Activated CD4-positive, alpha-beta memory T cell treated with anti-CD3 and anti-CD28 coated beads, Interleukin-2, amount 10 ng/mL, durations not matched to agents 7 days and 5 days (primary cell): ENCODE measurements around the gene CD163L1. TPM values are rescaled to one million over a fixed set of nuclear protein-coding genes. Genes with fewer than 3 reads are reported as not detected.

Experiments
- CTCF ChIA-PET: fragments of 350-600 bp; sonication (Branson Sonifier 250); formaldehyde crosslinking; loops from one replicate; lab custom pipeline; 2021; ENCODE audit warnings: antibody characterized with exemption, inconsistent platforms; lab: Charles Lee
- POLR2A ChIA-PET: fragments of 350-600 bp; sonication (Branson Sonifier 250); formaldehyde crosslinking; loops from one replicate; lab custom pipeline; 2021; ENCODE audit warnings: antibody characterized with exemption; lab: Charles Lee
- DNase-seq: peaks from one replicate; pipeline ENCODE4 v3.0.0-alpha.2; 2020
- H3K27ac Mint-ChIP-seq: one replicate; pipeline ENCODE4 v1.8.0; 2021; ENCODE audit warnings: mild to moderate bottlenecking, mixed read lengths
- H3K27me3 Mint-ChIP-seq: one replicate; pipeline ENCODE4 v1.8.0; 2021; ENCODE audit warnings: mixed read lengths
- H3K36me3 Mint-ChIP-seq: one replicate; pipeline ENCODE4 v1.8.0; 2021; ENCODE audit warnings: low read depth, mixed read lengths
- H3K4me1 Mint-ChIP-seq: one replicate; pipeline ENCODE4 v1.8.0; 2021; ENCODE audit warnings: mixed read lengths
- H3K4me3 Mint-ChIP-seq: one replicate; pipeline ENCODE4 v1.8.0; 2021; ENCODE audit warnings: mild to moderate bottlenecking, mixed read lengths
- H3K9me3 Mint-ChIP-seq: one replicate; pipeline ENCODE4 v1.8.0; 2021; ENCODE audit warnings: mixed read lengths
- total RNA-seq, 2 experiments: library from RNA; stranded (reverse); gene quantifications; one replicate each; pipeline ENCODE4 v1.2.3, GENCODE V29; 2021

CD163L1 gene
- total RNA-seq, 2 experiments from 2014 or later: not detected

DNA sequence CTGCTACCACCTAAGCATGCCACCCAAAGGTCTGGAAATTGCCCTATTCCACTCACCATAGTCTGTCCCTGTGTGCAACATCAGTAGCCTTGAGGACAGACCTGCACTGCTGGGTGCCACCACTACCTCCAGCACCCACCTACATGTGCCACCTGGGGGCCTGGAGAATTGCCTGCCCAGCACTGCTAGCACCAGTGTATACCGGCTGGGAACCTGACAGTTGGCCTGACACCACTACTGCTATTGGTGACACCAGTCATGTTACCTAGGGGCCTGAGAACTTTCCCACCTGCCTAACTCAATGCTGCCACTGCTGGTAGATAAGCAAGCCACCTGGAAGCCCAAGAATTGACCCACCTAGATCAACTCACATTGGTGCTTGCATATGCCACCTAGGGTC is 60.8 kb downstream of the CD163L1 start:
- ChIA-PET POLR2A (no interaction called here), CTCF (no interaction called here)
- H3K27me3 Mint-ChIP-seq: peaks cover 4% of the 10 kb centered on the region
- no peaks in the 10 kb centered on the region for H3K36me3 Mint-ChIP-seq
- H3K4me3 Mint-ChIP-seq: no peak overlapping the region
- H3K27ac Mint-ChIP-seq: no peak overlapping the region
- no peak for DNase-seq
- no peaks in the 10 kb centered on the region for H3K9me3 Mint-ChIP-seq
- H3K4me1 Mint-ChIP-seq: no peaks in the 10 kb centered on the region

DNA sequence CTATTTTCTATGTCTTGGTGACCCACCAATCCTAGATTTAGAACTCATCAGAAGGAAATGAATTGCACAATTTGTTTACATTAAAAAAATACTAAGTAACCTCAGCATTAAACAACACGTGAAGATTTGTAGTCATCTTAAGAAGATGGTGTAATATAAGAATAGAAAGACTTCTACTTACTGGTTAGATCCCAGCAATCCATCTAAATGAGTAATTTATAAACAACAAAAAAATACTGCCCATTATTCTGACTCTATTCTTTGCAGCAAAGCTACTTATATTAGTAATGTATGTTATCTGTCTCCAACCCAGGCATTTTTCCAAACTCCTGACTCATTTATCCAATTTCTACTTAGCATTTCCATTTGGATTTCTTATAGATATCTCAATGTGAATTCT is 67.8 kb downstream of the CD163L1 start:
- Mint-ChIP-seq H3K9me3 (no peaks in the 10 kb centered on the region), H3K27ac (no peak overlapping the region), H3K4me1 (no peaks in the 10 kb centered on the region), H3K36me3 (no peaks in the 10 kb centered on the region), H3K4me3 (no peak overlapping the region), H3K27me3 (peaks cover 6% of the 10 kb centered on the region)
- CTCF ChIA-PET: no interaction called here
- DNase-seq: no peak
- POLR2A ChIA-PET: no interaction called here

DNA sequence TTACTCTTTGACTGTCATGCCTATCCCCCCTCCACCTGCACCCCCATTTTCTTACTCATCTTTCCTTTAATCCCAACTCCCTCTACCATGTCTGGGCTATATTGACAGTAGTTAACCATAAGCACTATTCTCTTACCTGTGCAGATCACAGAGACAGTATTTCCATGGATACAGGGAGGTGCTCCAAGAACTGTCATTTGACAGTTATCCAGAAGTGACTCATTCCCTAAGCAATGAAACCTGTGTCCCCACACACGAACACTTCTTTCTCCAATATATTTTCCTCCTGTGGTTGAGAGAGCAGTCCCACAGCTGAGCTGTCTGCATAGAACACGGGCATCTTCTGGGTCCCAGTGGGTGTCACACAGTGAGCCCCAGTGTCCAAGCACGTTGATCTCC is 68.8 kb downstream of the CD163L1 start:
- ChIA-PET CTCF (no interaction called here), POLR2A (no interaction called here)
- no peak for DNase-seq
- H3K4me3 Mint-ChIP-seq: no peak overlapping the region
- no peak overlapping the region for H3K27ac Mint-ChIP-seq
- H3K4me1 Mint-ChIP-seq: no peaks in the 10 kb centered on the region
- H3K27me3 Mint-ChIP-seq: peaks cover 6% of the 10 kb centered on the region
- no peaks in the 10 kb centered on the region for H3K9me3 Mint-ChIP-seq
- H3K36me3 Mint-ChIP-seq: no peaks in the 10 kb centered on the region

DNA sequence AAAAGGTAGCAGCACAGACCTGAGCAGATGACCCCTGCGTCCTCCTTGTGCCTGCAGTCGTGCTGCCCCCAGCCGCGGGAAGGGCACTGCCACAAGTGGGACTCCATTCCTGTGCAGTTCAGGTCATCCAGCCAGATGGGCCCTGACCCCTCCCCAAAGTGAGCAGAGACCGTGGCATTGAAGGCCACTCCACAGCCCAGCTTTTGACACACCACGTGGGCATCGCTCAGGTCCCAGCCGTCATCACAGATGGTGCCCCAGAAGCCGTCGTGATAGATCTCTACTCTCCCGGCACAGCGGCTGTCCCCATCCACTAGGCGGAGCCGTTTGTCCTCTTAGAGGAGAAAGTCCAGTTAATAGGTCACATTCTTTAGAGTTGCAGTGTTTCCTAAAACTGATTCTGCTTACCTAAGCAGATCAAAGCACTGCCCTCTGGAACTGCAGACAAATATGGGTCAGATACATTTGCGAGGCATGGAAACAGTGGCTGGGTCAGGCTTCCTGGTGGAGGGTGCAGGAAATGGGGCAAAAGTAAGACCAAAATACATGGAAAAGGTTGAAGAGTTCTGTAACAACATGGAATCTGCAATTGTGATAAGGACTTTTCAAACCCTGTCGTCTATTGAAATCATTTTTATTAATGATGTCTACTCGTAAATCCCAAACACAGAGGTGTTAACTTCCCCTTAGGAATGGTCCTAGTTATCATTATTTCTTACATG is 69.4 kb downstream of the CD163L1 start:
- Mint-ChIP-seq H3K36me3 (no peaks in the 10 kb centered on the region), H3K27ac (no peak overlapping the region), H3K4me1 (no peaks in the 10 kb centered on the region), H3K4me3 (no peak overlapping the region), H3K27me3 (peaks cover 6% of the 10 kb centered on the region), H3K9me3 (no peaks in the 10 kb centered on the region)
- POLR2A ChIA-PET: no interaction called here
- CTCF ChIA-PET: no interaction called here
- DNase-seq: peak; percentile 30

DNA sequence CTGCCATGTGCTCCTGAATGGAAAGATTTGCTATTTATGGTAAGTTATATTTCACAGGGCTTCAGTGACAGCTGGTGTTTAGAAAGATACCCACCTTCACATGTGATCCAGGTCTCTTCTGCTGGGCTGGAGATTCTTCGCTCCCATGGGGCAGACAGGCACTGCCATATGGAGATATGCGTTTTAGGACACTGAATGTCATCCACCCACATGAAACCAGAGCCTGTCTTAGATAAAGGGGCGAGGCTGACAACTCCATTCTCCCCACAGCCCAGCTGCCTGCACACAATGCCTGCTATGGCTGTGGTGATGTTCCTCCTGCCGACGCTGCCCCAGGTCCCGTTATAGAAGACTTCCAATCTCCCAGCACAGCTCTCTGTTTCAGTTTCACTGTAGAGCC is 70.7 kb downstream of the CD163L1 start:
- no peak for DNase-seq
- CTCF ChIA-PET: no interaction called here
- peaks cover 6% of the 10 kb centered on the region for H3K27me3 Mint-ChIP-seq
- H3K9me3 Mint-ChIP-seq: no peaks in the 10 kb centered on the region
- no peak overlapping the region for H3K27ac Mint-ChIP-seq
- no peak overlapping the region for H3K4me3 Mint-ChIP-seq
- H3K4me1 Mint-ChIP-seq: no peaks in the 10 kb centered on the region
- POLR2A ChIA-PET: no interaction called here
- H3K36me3 Mint-ChIP-seq: no peaks in the 10 kb centered on the region

DNA sequence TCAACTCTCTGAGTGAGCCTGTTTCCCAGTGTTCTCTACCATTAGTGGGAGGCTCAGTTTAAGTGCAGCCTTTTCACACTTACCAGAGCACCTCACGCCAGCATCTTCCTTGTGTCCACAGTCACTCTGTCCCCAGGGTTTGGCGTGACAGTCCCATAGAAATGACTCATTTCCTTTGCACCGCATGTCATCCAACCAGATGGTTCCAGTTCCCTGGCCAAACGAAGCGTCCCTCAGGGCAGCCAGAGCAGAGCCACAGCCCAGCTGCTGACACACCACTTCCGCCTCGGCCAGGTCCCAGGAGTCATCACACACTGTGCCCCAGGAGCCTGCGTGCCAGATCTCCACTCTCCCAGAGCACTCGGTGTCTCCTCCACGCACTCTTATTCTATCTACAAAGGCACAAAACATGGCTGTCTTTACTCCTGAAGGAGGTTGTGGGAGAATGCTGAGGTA is 74.7 kb downstream of the CD163L1 start:
- peaks cover 2% of the 10 kb centered on the region for H3K27me3 Mint-ChIP-seq
- no peak overlapping the region for H3K4me3 Mint-ChIP-seq
- ChIA-PET POLR2A (no interaction called here), CTCF (no interaction called here)
- H3K9me3 Mint-ChIP-seq: no peaks in the 10 kb centered on the region
- no peaks in the 10 kb centered on the region for H3K4me1 Mint-ChIP-seq
- no peaks in the 10 kb centered on the region for H3K36me3 Mint-ChIP-seq
- DNase-seq: no peak
- no peak overlapping the region for H3K27ac Mint-ChIP-seq

DNA sequence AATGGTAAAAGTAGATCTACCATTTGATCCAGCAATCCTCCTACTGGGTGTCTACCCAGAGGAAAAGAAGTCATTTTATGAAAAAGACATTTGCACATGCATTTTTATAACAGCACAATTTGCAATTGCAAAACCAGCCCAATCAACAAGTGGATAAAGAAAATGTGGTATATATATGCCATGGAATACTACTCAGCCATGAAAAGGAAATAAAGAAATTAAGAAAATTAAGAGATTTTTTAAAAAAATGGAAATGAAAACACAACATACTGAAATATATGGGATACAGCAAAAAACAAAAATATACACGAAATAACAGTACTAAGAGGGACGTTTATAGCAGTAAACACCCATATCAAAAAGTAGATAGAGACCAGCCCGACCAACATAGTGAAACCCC is 81.2 kb downstream of the CD163L1 start:
- Mint-ChIP-seq H3K27me3 (peaks cover 1% of the 10 kb centered on the region), H3K27ac (no peak overlapping the region), H3K4me1 (no peaks in the 10 kb centered on the region), H3K4me3 (no peak overlapping the region), H3K36me3 (no peaks in the 10 kb centered on the region), H3K9me3 (no peaks in the 10 kb centered on the region)
- POLR2A ChIA-PET: no interaction called here
- DNase-seq: no peak
- CTCF ChIA-PET: no interaction called here

DNA sequence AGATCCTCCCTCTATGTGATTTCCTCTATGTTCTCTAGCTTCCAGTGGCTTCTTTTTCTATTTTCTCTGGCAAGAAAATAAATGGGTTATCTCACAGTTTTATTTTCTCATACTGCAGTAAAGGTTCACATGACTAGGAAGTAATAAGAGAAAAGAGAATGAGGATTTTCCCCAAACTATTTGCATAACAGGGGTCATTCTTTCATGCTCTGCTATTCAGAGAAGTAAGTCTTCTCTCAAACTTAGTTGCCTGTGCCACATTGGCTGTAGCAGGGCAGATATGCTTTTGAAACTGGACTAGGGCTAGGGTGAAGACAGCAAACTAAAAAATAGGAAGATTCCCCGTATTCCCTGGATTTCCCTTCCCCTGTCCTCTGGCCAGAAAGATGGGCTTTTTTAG is 82.7 kb downstream of the CD163L1 start:
- Mint-ChIP-seq H3K27me3 (peaks cover 3% of the 10 kb centered on the region), H3K9me3 (no peaks in the 10 kb centered on the region), H3K27ac (no peak overlapping the region), H3K4me1 (no peaks in the 10 kb centered on the region), H3K4me3 (no peak overlapping the region), H3K36me3 (no peaks in the 10 kb centered on the region)
- ChIA-PET POLR2A (no interaction called here), CTCF (no interaction called here)
- DNase-seq: no peak

DNA sequence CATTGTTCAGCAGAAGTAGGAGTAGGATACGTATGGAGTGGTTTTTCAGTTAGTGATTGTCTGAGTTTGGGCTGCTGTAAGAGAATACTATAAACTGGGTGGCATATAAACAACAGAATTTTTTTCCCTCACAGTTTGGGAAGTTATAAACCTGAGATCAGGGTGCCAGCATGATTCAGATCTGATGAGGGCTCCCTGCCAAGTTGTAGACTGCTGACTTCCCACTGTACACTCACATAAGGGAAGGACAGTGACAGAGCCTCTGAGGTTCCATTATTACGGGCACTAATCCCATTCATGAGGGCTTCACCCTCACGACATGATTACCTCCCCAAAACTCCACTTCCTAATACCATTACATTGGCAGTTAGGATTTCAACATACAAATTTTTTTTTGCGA is 89.4 kb downstream of the CD163L1 start:
- no peak for DNase-seq
- Mint-ChIP-seq H3K4me3 (no peak overlapping the region), H3K27ac (no peak overlapping the region), H3K9me3 (no peaks in the 10 kb centered on the region), H3K36me3 (no peaks in the 10 kb centered on the region), H3K27me3 (peaks cover 5% of the 10 kb centered on the region), H3K4me1 (peaks cover 12% of the 10 kb centered on the region)
- ChIA-PET POLR2A (no interaction called here), CTCF (no interaction called here)

DNA sequence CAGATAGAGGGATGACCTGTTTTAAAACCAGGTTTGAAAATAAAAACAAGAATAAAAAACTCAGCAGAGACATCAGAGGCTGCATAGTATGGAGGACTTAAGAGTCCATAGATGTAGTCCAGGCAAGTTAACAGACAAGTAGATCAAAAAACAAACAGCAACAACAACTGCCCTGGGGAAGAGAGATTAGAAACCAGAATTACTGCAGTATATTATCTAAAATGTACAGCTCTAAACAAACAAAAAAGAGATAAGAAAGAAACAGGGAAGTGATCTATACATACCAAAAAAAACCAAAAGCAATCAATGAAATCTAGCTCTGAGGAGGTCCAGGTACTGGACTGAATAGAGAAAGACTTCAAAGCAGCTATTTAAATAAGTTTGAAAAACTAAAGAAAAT is 91.3 kb downstream of the CD163L1 start:
- peaks cover 12% of the 10 kb centered on the region for H3K4me1 Mint-ChIP-seq
- H3K36me3 Mint-ChIP-seq: no peaks in the 10 kb centered on the region
- peaks cover 5% of the 10 kb centered on the region for H3K27me3 Mint-ChIP-seq
- ChIA-PET CTCF (no interaction called here), POLR2A (no interaction called here)
- DNase-seq: no peak
- no peaks in the 10 kb centered on the region for H3K9me3 Mint-ChIP-seq
- no peak overlapping the region for H3K27ac Mint-ChIP-seq
- H3K4me3 Mint-ChIP-seq: no peak overlapping the region

DNA sequence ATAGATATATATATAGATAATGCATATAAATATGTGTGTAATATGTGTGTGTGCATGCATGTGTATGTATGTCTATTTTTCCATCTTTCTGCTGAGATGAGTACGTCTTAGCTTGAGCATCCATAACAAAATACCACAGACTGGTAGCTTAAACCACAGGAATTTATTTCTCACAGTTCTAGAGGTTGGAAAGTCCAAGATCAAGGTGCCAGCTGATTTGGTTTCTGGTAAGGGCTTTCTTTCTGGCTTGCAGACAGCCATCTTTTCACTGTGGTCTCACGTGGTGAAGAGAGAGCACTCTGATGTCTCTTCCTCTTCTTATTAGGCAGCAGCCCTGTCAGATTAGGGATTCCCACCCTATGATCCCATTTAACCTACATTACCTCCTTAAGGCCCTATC is 92.8 kb downstream of the CD163L1 start:
- ChIA-PET POLR2A (no interaction called here), CTCF (no interaction called here)
- Mint-ChIP-seq H3K9me3 (no peaks in the 10 kb centered on the region), H3K4me1 (peaks cover 22% of the 10 kb centered on the region), H3K27me3 (peaks cover 3% of the 10 kb centered on the region), H3K27ac (no peak overlapping the region), H3K4me3 (no peak overlapping the region), H3K36me3 (no peaks in the 10 kb centered on the region)
- DNase-seq: no peak

DNA sequence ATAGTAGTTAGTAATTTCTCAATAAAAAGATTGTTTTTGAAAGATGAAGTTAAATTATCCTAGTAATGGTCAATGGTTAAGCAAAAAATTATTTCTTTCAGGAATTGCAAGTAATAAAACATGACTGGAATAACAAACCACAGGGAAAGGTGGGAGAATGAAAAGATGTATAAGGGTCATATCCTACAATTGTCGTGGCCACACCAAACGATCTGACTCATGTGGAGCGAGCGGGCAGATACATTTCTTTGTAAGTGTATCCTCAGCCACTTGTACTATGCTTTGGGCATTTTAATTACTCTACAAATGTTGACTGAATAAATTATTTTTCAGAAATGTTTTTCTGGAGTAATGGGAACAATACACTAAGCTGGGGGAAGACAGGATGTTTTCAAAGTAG is 94.5 kb downstream of the CD163L1 start:
- no peak overlapping the region for H3K27ac Mint-ChIP-seq
- peaks cover 8% of the 10 kb centered on the region for H3K9me3 Mint-ChIP-seq
- peaks cover 3% of the 10 kb centered on the region for H3K27me3 Mint-ChIP-seq
- CTCF ChIA-PET: no interaction called here
- H3K4me1 Mint-ChIP-seq: peaks cover 35% of the 10 kb centered on the region
- DNase-seq: no peak
- POLR2A ChIA-PET: no interaction called here
- H3K4me3 Mint-ChIP-seq: no peak overlapping the region
- H3K36me3 Mint-ChIP-seq: peaks cover 6% of the 10 kb centered on the region

DNA sequence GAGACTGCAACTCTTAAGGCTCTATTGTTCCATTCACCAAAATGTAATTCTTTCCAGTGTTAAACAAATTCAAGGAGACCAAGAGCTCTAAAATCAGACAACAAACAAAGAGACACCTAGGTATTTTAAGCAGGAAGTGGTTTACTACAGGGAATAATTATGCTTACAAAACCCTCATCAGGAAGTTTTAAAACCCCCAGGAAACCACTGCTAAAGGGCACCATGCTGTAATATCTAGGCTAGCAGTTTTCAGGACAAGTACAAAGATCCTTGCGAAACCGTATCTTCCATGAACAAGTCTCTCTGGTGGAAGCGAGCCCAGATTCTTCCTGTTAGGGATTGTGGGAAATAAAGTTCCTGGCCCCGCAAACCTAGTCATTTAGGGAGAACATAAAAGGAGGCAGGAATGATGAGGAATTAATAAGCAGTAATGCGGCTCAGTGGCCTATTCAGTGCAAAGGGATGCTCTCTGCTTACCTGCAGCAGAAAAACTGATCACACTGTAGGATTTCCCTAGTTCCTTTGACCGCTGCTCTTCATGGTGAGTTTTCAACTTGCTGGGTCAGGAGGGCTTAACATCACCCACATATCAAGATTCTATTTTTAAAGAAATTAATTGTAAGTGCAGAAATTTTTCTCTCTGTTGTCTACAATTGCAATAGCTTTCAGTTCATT is 97.3 kb downstream of the CD163L1 start:
- peaks cover 10% of the 10 kb centered on the region for H3K36me3 Mint-ChIP-seq
- no peaks in the 10 kb centered on the region for H3K27me3 Mint-ChIP-seq
- POLR2A ChIA-PET: no interaction called here
- H3K9me3 Mint-ChIP-seq: peaks cover 22% of the 10 kb centered on the region
- CTCF ChIA-PET: no interaction called here
- peaks cover 50% of the 10 kb centered on the region for H3K4me1 Mint-ChIP-seq
- H3K4me3 Mint-ChIP-seq: peak overlapping the region; percentile 6
- DNase-seq: no peak
- H3K27ac Mint-ChIP-seq: peak overlapping the region; percentile 23
